Thyroid gland (tissue), 4 donors: ENCODE results near the gene FMO2. TPM values are rescaled to one million over a fixed set of nuclear protein-coding genes. Genes with fewer than 3 reads are reported as not detected.

Experiments used
- DNase-seq, 2 donors: peaks; one replicate each; pipeline ENCODE4 v3.0.0-alpha.2; 2019
- H3K27ac ChIP-seq, 3 donors: fragments of 200-600 bp; sonication (generic); 1 replicate in 2 of 3; 2 replicates in 1 of 3; pipeline ENCODE4 v1.5.1; 2016 to 2019; ENCODE audit warnings: mild to moderate bottlenecking in 1 of 3, moderate library complexity in 1 of 3
- H3K27me3 ChIP-seq: fragments of 200-600 bp; sonication (generic); one replicate; pipeline ENCODE4 v1.5.1; 2019
- H3K36me3 ChIP-seq, 2 donors: fragments of 200-600 bp; sonication (generic); one replicate each; pipeline ENCODE4 v1.5.1; 2016 to 2019
- H3K4me1 ChIP-seq, 2 donors: fragments of 200-600 bp; sonication (generic); one replicate each; pipeline ENCODE4 v1.5.1; 2017 to 2019
- H3K4me3 ChIP-seq, 3 donors: fragments of 200-600 bp; sonication (generic); replicated peaks in 1 of 3; 1 replicate in 2 of 3; 2 replicates in 1 of 3; pipeline ENCODE4 v1.5.1; 2016; ENCODE audit warnings: mild to moderate bottlenecking in 1 of 3
- H3K9me3 ChIP-seq: fragments of 200-600 bp; sonication (generic); one replicate; pipeline ENCODE4 v1.5.1; 2017
- CTCF ChIP-seq, 6 experiments: fragments of 200-600 bp in 3 of 6; fragments of 450-650 bp in 3 of 6; sonication (generic) in 3 of 6; IDR thresholded peaks; one replicate each; pipeline ENCODE4 v1.5.1; 2016 to 2019; ENCODE audit warnings: antibody characterized with exemption in 6 of 6, mild to moderate bottlenecking in 2 of 6, inconsistent platforms in 1 of 6, moderate library complexity in 1 of 6
- POLR2A ChIP-seq, 2 donors: fragments of 450-650 bp; IDR thresholded peaks; one replicate each; pipeline ENCODE4 v1.6.1; 2017; ENCODE audit warnings: antibody characterized with exemption in 2 of 2, mild to moderate bottlenecking in 2 of 2, moderate library complexity in 1 of 2
- WGBS, 2 donors: methylation state at CpG; one replicate each; pipeline ENCODE4 v1.1.5; 2017; 5-methylcytosine and 5-hydroxymethylcytosine counted together
- intact Hi-C: fragments of 100-400 bp; cut with DNase I; formaldehyde crosslinking; loops from one replicate; pipeline ENCODE4 v1.15.1; 2023
- total RNA-seq, 4 donors: library from RNA; depleted of rRNA; stranded (reverse); fragments of >200 nt; gene quantifications; one replicate each; pipeline ENCODE4 v1.2.3, GENCODE V29; 2016

The FMO2 gene
- total RNA-seq, 4 donors from 2014 or later = 13.8 to 128 (median 14.5) TPM

GRCh38 chr1:171245458-171246064 is 60.5 kb downstream of the FMO2 start:
- Histone ChIP-seq H3K4me1 (no peaks in the 10 kb centered on the region), H3K9me3 (no peaks in the 10 kb centered on the region), H3K36me3 (no peaks in the 10 kb centered on the region), H3K4me3 (no peak overlapping the region), H3K27ac (no peak overlapping the region), H3K27me3 (no peaks in the 10 kb centered on the region)
- 35 to 46% methylated on average over 6 of the region's 6 CpGs for WGBS, 2 donors
- DNase-seq = peak; percentile 28 to 35
- peak in 5 of 6 experiments; percentile 41 to 66 (median 62) for TF ChIP-seq CTCF (IDR thresholded peaks at IDR 0.05)
- TF ChIP-seq POLR2A (IDR thresholded peaks at IDR 0.05) = no peak
- intact Hi-C loops = no loop called here

GRCh38 chr1:171247501-171247900 is 62.4 kb downstream of the FMO2 start:
- intact Hi-C loops = no loop called here
- H3K4me1 ChIP-seq = no peaks in the 10 kb centered on the region

GRCh38 chr1:171248302-171248701 is 63.2 kb downstream of the FMO2 start, which contains the start of gene FMO1:
TSS of gene FMO1 (plus strand) at chr1:171248494. CDS start at chr1:171258088, 9,594 bp downstream.
- H3K36me3 ChIP-seq = no peaks in the 10 kb centered on the region
- no peaks in the 10 kb centered on the region for H3K4me1 ChIP-seq
- no peak for DNase-seq
- H3K9me3 ChIP-seq = no peaks in the 10 kb centered on the region
- no peak within 1 kb of the TSS for H3K27ac ChIP-seq
- intact Hi-C loops = no loop called here
- 78 to 81% methylated on average over 4 of the region's 4 CpGs for WGBS, 2 donors
- no peak within 1 kb of the TSS for H3K4me3 ChIP-seq
- TF ChIP-seq CTCF (IDR thresholded peaks at IDR 0.05) (no peak), POLR2A (IDR thresholded peaks at IDR 0.05) (no peak)
- no peaks in the 10 kb centered on the region for H3K27me3 ChIP-seq

More at GRCh38 chr1:171247501-171247900, 62.4 kb downstream of the FMO2 start:
- TF ChIP-seq CTCF (IDR thresholded peaks at IDR 0.05) (no peak), POLR2A (IDR thresholded peaks at IDR 0.05) (no peak)
- Histone ChIP-seq H3K4me3 (no peak overlapping the region), H3K27me3 (no peaks in the 10 kb centered on the region), H3K27ac (no peak overlapping the region), H3K36me3 (no peaks in the 10 kb centered on the region), H3K9me3 (no peaks in the 10 kb centered on the region)
- WGBS, 2 donors = 88 to 92% methylated on average over 4 of the region's 4 CpGs
- no peak for DNase-seq

- WGBS, 2 donors = 92 to 95% methylated on average over 1 of the region's 1 CpG
- DNase-seq = no peak
- Histone ChIP-seq H3K36me3 (no peaks in the 10 kb centered on the region), H3K4me3 (no peak overlapping the region), H3K27ac (no peak overlapping the region), H3K4me1 (no peaks in the 10 kb centered on the region), H3K27me3 (no peaks in the 10 kb centered on the region), H3K9me3 (no peaks in the 10 kb centered on the region)
- TF ChIP-seq CTCF (IDR thresholded peaks at IDR 0.05) = no peak
- TF ChIP-seq POLR2A (IDR thresholded peaks at IDR 0.05) = no peak
- intact Hi-C loops = no loop called here
Observed at GRCh38 chr1:171248841-171249240, 63.7 kb downstream of the FMO2 start.

- intact Hi-C loops = no loop called here
- DNase-seq = no peak
- H3K4me3 ChIP-seq = no peak overlapping the region
- H3K9me3 ChIP-seq = no peaks in the 10 kb centered on the region
- no peaks in the 10 kb centered on the region for H3K36me3 ChIP-seq
- H3K4me1 ChIP-seq = no peaks in the 10 kb centered on the region
- H3K27ac ChIP-seq = no peak overlapping the region
- WGBS, 2 donors = 97% methylated on average over 3 of the region's 3 CpGs
- no peak for TF ChIP-seq POLR2A (IDR thresholded peaks at IDR 0.05)
- no peak for TF ChIP-seq CTCF (IDR thresholded peaks at IDR 0.05)
- no peaks in the 10 kb centered on the region for H3K27me3 ChIP-seq
Observed at GRCh38 chr1:171250263-171250662, 65.2 kb downstream of the FMO2 start.
